ENCODE results near the gene BCAS4. TPM values are rescaled to one million over a fixed set of nuclear protein-coding genes. Genes with fewer than 3 reads are reported as not detected.

Gene BCAS4
- total RNA-seq, 1 donor from 2014 or later, result 9.0 TPM

DNA sequence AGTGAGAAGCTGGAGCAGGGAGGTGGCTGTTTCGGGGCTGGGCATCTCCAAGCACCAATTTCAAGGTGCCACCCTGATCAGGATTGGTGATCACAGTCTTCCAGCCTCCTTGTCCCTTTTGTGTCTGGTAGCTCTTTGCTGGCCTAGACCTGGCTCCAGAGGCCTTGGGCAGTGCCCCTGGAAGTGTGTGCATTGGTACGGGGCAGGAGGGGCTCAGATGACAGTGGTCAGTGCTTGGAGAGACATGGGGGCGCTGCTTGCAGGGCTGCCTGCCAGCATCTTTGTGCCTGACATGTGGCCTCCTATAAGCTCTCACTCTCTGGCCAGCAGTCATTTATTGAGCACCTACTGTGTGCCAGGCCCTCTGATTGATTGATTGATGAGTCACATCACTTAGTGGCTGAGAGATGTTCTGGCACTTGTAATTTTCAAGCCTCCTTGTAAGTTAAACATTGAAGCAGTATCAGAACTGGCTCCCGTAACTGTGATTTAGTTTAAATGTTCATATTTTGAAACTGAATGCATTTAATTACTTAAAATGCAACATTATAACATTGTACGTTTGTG is 61.7 kb downstream of the BCAS4 start:
- Mint-ChIP-seq H3K4me1 (no peaks in the 10 kb centered on the region), H3K27ac (ENCODE audit: unreplicated experiment) (no peak overlapping the region), H3K4me3 (no peak overlapping the region), H3K9me3 (no peaks in the 10 kb centered on the region), H3K27me3 (ENCODE audit: low read depth) (no peaks in the 10 kb centered on the region), H3K36me3 (ENCODE audit: low read depth) (no peaks in the 10 kb centered on the region)
- no peak for DNase-seq (ENCODE audit: low read depth, low spot score)
- TF ChIP-seq, protein P1, sequence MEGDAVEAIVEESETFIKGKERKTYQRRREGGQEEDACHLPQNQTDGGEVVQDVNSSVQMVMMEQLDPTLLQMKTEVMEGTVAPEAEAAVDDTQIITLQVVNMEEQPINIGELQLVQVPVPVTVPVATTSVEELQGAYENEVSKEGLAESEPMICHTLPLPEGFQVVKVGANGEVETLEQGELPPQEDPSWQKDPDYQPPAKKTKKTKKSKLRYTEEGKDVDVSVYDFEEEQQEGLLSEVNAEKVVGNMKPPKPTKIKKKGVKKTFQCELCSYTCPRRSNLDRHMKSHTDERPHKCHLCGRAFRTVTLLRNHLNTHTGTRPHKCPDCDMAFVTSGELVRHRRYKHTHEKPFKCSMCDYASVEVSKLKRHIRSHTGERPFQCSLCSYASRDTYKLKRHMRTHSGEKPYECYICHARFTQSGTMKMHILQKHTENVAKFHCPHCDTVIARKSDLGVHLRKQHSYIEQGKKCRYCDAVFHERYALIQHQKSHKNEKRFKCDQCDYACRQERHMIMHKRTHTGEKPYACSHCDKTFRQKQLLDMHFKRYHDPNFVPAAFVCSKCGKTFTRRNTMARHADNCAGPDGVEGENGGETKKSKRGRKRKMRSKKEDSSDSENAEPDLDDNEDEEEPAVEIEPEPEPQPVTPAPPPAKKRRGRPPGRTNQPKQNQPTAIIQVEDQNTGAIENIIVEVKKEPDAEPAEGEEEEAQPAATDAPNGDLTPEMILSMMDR (conservative IDR thresholded peaks at IDR 0.05), result no peak

DNA sequence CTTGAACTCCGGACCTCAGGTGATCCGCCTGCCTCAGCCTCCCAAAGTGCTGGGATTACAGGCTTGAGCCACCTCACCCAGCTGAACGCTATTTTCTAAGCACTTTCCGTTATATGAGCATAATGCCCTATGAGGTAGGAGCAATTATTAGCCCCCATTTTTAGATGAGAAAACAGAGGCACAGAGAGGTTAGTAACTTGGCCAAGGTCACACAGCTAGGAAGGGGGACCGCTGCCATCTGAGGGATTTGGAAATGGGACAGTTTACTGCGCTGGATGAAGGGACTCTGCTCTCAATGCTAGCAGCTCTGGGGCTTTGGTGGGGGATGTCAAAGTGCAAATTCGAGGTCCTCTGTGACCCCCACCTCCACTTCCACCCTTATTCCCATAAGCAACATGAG is 62.5 kb downstream of the BCAS4 start:
- H3K27ac Mint-ChIP-seq (ENCODE audit: unreplicated experiment), result no peak overlapping the region
- H3K9me3 Mint-ChIP-seq, result no peaks in the 10 kb centered on the region
- no peaks in the 10 kb centered on the region for H3K36me3 Mint-ChIP-seq (ENCODE audit: low read depth)
- DNase-seq (ENCODE audit: low read depth, low spot score), result no peak
- H3K27me3 Mint-ChIP-seq (ENCODE audit: low read depth), result no peaks in the 10 kb centered on the region
- TF ChIP-seq, protein P1 (conservative IDR thresholded peaks at IDR 0.05), result no peak
- no peaks in the 10 kb centered on the region for H3K4me1 Mint-ChIP-seq
- no peak overlapping the region for H3K4me3 Mint-ChIP-seq

DNA sequence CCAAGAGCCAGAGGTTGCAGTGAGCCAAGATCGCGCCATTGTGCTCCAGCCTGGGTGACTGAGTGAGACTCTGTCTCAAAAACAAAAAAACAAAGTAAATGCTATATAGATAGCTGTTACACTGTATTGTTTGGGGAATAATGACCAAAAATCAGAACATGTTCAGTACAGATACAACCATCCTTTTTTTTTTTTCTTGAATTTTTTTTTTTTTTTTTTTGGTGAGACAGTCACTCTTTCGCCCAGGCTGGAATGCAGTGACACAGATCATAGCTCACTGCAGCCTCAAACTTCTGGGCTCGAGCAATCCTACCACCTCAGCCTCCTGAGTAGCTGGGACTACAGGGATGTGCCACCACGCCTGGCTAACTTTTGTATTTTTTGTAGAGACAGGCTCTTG is 63.7 kb downstream of the BCAS4 start:
- Mint-ChIP-seq H3K9me3 (no peaks in the 10 kb centered on the region), H3K4me3 (no peak overlapping the region), H3K27ac (ENCODE audit: unreplicated experiment) (no peak overlapping the region), H3K4me1 (no peaks in the 10 kb centered on the region), H3K27me3 (ENCODE audit: low read depth) (no peaks in the 10 kb centered on the region), H3K36me3 (ENCODE audit: low read depth) (no peaks in the 10 kb centered on the region)
- DNase-seq (ENCODE audit: low read depth, low spot score), result no peak
- TF ChIP-seq, protein P1 (conservative IDR thresholded peaks at IDR 0.05), result no peak

DNA sequence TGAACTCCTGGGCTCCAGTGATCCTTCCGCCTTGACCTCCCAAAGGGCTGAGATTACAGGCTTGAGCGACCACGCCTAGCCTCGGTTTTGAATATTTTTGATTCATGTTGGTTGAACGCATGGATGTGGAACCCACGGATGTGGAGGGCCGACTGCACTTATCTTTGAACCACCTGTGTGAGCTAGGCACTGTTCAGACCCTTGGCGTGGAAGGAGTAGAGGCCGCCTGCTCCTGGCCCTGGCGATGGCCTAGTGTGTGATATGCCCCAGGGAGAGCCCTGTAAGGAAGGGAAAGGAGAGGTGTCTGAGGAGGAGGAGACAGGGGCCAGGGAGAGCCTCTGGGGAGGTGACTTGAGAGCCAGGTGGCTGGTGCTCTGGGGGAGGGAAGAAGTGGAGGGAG is 64.3 kb downstream of the BCAS4 start:
- no peak overlapping the region for H3K27ac Mint-ChIP-seq (ENCODE audit: unreplicated experiment)
- no peaks in the 10 kb centered on the region for H3K4me1 Mint-ChIP-seq
- no peaks in the 10 kb centered on the region for H3K9me3 Mint-ChIP-seq

DNA sequence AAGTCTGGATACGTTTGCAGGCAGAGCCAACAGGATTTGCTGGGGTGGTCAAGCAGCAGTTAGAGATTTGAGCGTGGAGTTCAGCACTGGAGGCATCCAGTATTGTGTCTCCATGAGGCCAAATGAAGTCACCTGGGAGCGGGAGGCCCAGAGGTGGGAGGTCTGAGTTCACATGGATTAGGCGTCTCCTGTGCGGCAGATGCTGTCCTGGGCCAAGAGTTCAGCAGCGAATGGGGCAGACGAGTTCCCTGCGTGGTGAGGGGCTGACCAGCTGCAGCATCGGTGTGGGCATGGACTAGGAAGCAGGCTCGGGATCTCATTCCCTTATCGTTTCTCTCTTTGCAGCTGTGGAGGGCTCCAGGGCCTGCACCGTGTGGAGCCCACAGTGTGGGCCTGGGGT is 66.2 kb downstream of the BCAS4 start:
- H3K27ac Mint-ChIP-seq (ENCODE audit: unreplicated experiment), result no peak overlapping the region
- H3K4me3 Mint-ChIP-seq, result no peak overlapping the region
- no peak for DNase-seq (ENCODE audit: low read depth, low spot score)
- no peaks in the 10 kb centered on the region for H3K4me1 Mint-ChIP-seq
- H3K27me3 Mint-ChIP-seq (ENCODE audit: low read depth), result no peaks in the 10 kb centered on the region
- H3K36me3 Mint-ChIP-seq (ENCODE audit: low read depth), result no peaks in the 10 kb centered on the region
- H3K9me3 Mint-ChIP-seq, result no peaks in the 10 kb centered on the region
- TF ChIP-seq, protein P1 (conservative IDR thresholded peaks at IDR 0.05), result no peak

More for the DNA sequence above, 64.3 kb downstream of the BCAS4 start:
- Mint-ChIP-seq H3K27me3 (ENCODE audit: low read depth) (no peaks in the 10 kb centered on the region), H3K4me3 (no peak overlapping the region), H3K36me3 (ENCODE audit: low read depth) (no peaks in the 10 kb centered on the region)
- no peak for DNase-seq (ENCODE audit: low read depth, low spot score)
- TF ChIP-seq, protein P1 (conservative IDR thresholded peaks at IDR 0.05), result no peak

Measured in neural crest cell (in vitro differentiated cells).